Measurements from ENCODE around the gene NDUFS7.

Gene NDUFS7

DNA sequence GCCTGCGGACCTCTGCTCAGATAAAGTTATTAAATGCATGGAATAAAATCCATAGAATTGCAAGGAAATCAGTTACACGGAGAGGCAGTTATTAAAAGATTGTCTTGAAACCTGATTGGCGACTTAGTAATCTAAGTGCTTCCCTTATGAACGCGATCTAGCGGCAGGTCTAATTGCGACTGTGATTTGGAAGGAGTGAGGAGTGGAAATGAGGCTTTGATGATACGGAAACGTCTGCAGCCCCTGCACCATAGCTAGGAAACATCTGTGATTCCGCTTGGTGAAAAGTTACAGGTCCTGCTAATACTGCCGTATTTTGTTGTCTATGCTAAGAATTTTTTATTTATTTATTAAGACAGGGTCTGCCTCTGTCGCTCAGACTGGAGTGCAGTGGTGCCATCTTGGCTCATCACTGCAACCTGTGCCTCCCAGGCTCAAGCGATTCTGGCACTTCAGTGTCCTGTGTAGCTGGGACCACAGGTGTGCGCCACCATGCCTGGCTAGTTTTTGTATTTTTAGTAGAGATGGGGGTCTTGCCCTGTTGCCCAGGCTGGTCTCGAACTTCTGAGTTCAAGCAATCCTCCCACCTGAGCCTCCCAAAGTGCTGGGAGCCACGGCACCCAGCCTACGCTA lies 887 bp downstream of the NDUFS7 start:
- no peak for DNase-seq (ENCODE audit: low read depth in 3 of 3, low spot score in 1 of 3)

- DNase-seq (ENCODE audit: low read depth in 3 of 3, low spot score in 1 of 3), result no peak
These were observed 2.1 kb downstream of the NDUFS7 start for GRCh38 chr19:1385816-1386215.

DNA sequence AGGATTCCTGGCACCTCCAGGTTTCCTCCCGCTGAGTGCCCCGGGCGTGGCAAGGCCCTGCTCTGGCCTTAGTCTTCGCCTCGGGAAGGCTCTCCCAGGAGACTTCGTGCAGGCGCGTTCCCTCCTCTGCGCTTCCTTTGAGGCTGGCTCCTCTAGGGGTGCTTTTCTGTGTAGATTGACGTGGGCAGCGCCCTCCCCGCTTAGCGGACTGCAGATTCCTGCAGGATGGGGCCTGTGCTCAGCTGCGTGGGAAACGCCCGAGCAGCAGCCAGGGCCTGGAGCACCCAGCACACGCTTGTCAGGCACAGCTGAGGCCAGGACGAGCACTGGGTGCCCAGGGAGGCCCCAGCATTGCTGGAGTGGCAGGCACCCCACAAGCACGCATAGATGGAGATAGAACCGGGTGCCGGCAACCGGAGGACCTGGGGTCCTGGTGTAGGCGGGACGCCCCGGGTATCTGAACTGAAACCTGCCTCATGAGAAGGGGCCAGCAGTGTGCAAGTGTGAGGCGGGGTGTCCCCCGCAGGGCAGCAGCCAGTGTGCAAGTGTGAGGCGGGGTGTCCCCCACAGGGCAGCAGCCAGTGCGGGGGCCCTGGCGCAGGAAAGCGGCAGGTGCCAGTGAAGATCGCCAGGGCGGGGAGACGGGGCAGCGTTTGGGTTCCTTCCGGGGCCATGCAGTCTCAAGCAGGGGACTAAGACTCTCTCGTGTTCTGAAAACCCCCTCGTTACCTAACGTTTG lies 3.4 kb downstream of the NDUFS7 start:
- DNase-seq (ENCODE audit: low read depth in 3 of 3, low spot score in 1 of 3), result no peak

- DNase-seq (ENCODE audit: low read depth in 3 of 3, low spot score in 1 of 3), result no peak
These were observed 4.3 kb downstream of the NDUFS7 start for GRCh38 chr19:1387684-1388636.

GRCh38 chr19:1388637-1389026 lies 4.9 kb downstream of the NDUFS7 start:
- no peak for DNase-seq (ENCODE audit: low read depth in 3 of 3, low spot score in 1 of 3)

DNA sequence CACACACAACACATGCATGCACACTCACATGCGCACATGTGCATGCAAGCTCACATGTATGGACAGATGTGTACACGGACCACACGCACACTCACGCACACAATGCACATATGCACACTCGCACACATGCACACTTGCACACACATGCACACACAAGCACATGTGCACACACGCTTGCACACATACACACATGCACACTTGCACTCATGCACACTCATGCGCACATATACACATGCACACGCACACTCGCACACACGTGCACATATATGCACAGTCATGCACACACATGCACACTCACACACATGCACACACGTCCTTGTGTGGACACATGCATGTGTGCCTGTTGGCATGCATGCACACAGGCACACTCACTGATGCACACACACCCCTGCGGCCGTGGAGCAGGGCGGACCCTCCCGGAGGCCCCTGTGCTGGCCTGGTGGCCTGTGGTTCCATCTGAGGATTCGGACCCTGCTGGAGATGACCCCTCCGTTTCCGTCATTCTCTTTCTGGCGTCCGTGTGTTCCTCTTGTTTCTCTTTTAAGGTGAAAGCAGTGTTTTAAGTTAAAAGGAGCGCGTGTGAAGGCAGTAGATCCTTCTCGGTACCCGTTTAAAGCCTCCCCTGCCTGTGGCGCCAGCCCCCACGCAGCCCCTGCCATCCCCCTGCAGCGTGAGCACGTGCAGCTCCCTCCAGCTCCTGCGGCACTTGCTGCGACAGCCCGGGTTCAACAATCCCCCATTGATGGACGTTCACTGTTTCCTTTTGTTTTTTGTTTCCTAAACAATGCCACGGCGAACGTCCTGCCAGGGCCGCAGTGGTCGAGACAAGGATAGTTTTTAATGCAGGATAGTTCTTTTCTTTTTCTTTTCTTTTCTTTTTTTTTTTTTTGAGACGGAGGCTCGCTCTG lies 5.6 kb downstream of the NDUFS7 start:
- no peak for DNase-seq (ENCODE audit: low read depth in 3 of 3, low spot score in 1 of 3)

DNA sequence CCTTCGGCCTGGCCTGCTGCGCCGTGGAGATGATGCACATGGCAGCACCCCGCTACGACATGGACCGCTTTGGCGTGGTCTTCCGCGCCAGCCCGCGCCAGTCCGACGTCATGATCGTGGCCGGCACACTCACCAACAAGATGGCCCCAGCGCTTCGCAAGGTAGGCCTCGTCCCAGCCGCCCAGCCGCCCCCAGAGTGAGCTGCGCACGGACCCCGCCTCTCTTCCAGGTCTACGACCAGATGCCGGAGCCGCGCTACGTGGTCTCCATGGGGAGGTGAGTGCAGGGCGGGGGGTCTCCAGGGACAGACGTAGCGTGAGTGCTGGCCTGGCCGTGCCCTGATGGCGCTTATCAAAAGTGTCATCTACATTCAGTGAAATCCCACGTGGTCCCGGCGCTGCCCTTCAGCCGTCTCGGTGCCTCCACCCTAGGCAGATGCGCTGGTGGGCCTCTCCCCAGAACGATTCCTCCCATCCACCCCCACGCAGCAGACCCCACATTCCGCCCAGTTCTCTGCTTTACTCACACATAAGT lies 7.2 kb downstream of the NDUFS7 start:
- no peak for DNase-seq (ENCODE audit: low read depth in 3 of 3, low spot score in 1 of 3)

GRCh38 chr19:1392407-1392806 lies 8.7 kb downstream of the NDUFS7 start:
- DNase-seq (ENCODE audit: low read depth in 3 of 3, low spot score in 1 of 3), result no peak

DNA sequence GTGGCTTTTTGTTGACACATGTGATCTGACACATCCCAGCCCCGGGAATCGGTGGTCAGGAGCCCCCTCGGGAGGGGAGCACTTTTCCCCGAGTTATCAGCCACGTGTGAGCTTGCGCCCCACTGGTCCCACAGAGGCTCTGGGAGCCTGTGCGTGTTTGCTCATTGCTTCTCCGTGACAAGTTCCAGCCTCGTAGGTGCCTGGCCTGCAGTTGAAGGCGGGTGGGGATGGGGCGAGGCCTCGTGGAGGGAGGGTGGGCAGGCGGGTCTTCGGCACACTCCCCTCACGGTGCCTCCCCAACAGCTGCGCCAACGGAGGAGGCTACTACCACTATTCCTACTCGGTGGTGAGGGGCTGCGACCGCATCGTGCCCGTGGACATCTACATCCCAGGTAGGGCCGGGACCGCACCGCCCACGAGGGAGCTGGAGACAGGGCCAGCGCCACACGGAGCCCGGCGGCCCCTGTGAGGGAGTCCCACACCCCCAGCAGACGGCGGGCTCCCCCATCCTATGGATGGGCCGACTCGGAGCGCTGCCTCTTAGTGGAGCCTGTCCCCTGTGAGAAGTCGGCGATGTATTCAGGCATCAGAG lies 9.3 kb downstream of the NDUFS7 start:
- DNase-seq (ENCODE audit: low read depth in 3 of 3, low spot score in 1 of 3), result no peak

DNA sequence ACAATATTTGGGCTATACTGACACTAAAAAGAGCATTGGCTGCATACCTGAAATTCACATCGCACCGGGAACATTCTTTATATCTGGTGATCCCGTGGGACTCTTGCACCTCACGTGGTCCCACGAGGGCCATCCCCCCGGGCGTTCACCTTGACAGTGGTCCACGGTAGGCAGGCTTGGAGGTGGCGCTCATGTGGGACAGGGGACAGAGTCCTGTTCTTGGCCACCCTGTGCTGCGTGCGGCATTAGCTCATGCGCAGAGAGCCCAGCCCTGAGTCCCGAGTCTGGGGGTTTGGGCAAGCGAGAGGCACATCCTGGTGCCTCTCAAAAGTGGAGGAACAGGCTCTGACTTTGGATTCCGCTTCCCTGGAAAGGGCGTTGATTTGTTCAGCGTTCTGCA lies 10.1 kb downstream of the NDUFS7 start:
- DNase-seq (ENCODE audit: low read depth in 3 of 3, low spot score in 1 of 3), result no peak

GRCh38 chr19:1394252-1395193 lies 10.8 kb downstream of the NDUFS7 start:
- DNase-seq (ENCODE audit: low read depth in 3 of 3, low spot score in 1 of 3), result no peak

DNA sequence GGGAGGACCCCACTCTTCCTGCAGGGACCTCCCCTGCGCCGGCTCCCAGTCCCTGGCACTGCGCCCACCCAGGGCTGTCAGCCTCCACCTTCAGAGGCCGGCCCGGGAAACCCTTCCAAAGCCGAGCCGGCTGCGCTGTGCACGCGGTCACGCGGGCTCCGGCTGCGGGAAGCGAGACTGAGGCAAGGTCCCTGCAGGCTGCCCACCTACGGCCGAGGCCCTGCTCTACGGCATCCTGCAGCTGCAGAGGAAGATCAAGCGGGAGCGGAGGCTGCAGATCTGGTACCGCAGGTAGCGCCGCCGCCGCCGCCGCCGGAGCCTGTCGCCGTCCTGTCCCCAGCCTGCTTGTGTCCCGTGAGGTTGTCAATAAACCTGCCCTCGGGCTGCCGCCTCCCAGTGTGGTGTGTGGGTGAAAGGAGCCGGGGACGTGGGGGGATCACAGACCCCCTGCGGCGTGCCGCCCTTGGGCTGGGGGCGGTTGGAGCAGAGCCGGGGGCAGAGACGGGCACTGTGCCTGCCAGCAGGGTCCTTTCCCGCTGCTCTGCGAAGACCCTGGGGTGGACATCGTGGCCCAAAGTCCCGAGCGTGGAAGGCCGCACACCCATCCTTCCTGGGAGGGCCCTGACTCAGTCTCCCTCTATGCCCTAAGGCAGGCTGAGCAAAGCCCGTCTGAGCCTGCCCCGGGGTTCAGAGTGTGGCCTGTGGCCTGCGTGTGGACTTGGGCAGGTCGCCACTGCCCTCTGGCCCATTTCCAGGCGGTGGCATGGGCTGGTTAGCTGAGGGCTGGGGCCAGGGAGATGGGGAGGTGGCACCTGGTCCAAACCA lies 11.7 kb downstream of the NDUFS7 start:
- no peak for DNase-seq (ENCODE audit: low read depth in 3 of 3, low spot score in 1 of 3)

GRCh38 chr19:1396019-1396767 lies 12.5 kb downstream of the NDUFS7 start:
- DNase-seq (ENCODE audit: low read depth in 3 of 3, low spot score in 1 of 3), result no peak

DNA sequence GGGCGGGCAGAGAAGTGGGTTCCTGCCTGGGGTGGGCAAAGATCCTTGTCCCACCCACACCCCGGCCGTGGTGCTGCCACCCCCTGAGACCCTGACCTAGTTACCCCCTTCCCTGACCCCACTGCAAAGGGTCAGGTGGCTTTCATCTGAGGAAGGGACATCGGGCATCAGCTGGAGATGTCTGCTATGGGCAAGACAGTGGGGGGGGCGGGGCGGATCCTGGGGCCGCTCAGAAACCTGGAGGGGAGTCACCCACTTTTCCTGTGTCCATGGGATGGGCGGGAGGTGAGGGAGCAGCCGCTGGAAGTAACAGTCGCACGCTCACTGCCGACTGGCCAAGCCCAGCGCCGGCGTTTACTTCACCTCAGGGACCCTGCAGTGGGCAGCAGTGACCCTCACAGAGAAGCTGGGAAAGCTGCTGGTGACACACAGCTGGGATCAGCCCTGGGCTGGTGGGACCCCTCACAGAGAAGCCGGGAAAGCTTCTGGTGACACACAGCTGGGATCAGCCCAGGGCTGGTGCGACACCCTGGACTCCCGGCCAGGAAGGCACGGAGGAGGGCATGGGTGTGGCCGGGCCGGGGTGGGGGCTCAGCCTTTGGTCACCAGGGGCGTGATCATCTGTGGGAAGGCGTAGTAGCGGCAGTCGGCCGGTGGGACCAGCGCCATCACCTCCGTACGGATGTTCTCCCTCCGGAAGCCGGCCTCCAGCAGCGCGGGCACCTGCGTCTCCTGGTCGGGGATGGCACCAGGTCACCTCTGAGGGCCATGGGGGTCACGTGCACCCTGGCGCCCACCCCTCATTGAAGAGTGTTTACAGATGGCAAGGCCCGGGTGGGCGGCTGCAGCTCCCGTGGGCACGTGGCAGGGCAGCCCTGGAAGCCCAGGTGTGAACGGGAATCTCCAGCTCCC lies 13.3 kb downstream of the NDUFS7 start:
- DNase-seq (ENCODE audit: low read depth in 3 of 3, low spot score in 1 of 3), result no peak

DNA sequence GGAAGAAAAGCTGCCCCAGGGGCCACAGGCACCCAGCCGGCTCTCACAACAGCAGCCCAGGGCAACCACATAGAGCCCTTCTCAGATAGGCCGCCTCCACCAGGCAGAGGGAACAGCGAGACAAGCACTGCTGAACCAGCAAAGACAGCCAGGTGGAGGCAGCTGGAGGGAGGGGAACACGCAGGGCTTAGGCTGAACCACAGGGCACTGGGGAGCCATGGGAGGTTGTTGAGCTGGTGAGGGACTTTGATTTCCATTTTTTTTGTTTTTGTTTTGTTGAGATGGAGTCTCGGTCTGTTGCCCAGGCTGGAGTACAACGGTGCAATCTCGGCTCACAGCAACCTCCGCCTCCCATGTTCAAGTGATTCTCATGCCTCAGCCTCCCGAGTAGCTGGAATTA lies 14.1 kb downstream of the NDUFS7 start:
- DNase-seq (ENCODE audit: low read depth in 3 of 3, low spot score in 1 of 3), result no peak

- DNase-seq (ENCODE audit: low read depth in 3 of 3, low spot score in 1 of 3), result no peak
These were observed 15.4 kb downstream of the NDUFS7 start for GRCh38 chr19:1399079-1399478.
